ENCODE data around the gene TMEM154.

Gene TMEM154

DNA sequence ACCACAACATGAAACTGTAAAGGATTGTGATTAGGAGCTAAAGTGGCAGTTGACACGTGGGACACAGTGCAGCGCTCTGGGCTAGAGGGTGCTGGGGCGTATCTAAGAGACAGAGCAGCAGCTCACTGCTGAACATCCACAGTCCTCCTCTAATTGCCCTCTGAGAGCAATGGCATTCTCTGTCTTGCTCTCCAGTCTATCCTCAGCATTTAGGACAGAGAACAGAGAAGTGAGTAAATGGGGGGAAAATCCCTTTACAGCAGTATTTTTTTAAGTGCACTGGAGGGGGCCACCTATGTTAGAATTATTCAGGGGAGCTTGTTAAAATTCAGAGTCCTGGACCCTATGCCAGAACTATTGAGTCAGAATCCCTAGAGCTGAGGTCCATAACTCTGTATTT lies 4.2 kb upstream of the TMEM154 start:
- TF ChIP-seq, protein P1, sequence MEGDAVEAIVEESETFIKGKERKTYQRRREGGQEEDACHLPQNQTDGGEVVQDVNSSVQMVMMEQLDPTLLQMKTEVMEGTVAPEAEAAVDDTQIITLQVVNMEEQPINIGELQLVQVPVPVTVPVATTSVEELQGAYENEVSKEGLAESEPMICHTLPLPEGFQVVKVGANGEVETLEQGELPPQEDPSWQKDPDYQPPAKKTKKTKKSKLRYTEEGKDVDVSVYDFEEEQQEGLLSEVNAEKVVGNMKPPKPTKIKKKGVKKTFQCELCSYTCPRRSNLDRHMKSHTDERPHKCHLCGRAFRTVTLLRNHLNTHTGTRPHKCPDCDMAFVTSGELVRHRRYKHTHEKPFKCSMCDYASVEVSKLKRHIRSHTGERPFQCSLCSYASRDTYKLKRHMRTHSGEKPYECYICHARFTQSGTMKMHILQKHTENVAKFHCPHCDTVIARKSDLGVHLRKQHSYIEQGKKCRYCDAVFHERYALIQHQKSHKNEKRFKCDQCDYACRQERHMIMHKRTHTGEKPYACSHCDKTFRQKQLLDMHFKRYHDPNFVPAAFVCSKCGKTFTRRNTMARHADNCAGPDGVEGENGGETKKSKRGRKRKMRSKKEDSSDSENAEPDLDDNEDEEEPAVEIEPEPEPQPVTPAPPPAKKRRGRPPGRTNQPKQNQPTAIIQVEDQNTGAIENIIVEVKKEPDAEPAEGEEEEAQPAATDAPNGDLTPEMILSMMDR (IDR thresholded peaks at IDR 0.05) = no peak

DNA sequence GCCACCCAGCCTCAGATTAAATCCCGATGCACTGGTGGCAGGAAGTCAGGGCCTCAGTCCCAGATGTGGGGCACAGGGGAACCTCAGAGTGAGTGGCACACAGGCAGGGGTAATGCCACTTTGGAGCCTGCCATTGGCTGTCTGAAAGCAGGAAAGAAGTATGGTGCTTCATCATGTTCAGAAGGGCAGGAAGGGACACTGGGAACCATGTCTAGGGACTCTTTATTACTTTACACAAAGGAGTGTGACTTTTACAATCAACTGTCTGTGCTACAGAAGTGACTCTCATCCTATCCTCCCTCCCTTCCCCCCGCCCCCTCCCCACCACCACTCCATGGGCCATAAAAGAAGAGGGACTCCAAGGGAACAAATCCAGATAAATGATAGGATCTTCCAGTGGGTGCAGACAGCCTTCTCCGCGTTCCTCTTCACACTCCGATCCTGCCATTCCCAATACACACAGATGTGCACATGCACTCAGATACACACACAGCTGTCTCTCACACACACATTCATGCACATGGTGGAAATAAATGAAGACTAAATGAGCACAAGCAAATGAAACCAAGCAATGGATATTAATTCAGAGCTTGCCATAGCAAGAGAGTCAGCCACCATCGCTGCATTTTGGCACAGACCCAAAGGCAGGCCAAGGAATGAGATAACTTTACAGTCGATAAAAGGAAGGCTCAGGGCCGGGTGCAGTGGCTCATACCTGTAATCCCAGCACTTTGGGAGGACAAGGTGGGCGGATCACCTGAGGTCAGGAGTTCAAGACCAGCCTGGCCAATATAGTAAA lies 2.5 kb upstream of the TMEM154 start:
- TF ChIP-seq, protein P1 (IDR thresholded peaks at IDR 0.05) = no peak

DNA sequence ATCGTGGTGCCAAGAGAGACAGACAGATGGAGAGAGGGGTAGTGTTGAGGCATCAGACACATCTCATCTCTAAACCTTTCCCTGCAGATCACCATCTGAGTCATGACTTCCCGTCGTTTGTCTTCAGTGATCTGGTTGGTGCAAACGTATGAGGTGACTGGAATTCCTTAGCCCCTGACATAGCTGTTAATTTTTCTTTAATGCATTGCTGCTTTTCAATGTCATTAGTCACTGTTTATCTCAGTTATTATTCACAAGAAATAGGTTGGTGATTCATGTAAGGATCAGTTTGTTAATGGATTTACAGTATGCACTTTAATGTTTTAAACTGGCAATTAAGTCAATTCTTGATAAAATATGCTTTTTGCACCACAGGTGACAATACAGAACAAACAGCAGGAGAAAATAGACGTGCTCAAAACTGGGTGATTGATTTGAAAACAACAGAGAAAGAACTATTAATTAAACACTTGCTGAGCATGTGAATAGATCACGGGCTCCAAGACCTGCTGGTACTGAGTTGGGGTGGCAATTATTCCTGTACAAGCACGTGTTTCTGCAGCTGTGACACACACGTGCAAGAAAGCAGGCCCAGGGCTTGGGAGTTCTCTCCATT lies 1.3 kb upstream of the TMEM154 start:
- TF ChIP-seq, protein P1 (IDR thresholded peaks at IDR 0.05) = no peak

DNA sequence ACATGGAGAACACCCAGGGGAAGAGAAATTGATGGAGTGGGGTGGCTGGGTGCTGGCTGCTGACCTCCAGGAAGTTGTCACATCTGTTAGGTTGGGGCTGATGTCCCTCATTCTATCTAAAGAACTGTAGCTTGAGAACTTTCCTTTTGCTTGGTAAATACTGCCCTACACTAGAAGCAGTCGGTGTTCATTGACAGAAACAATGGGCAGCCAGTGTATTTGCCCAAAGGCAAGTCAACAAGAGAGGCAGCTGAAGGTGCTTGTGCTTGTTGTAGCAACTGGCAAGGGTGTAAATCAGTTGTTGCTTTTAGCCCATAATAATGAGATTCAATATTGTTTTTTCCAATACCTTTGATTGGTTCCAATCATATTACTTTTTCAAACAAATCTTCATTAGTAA lies 956 bp downstream of the TMEM154 start:
- TF ChIP-seq, protein P1 (IDR thresholded peaks at IDR 0.05) = no peak

DNA sequence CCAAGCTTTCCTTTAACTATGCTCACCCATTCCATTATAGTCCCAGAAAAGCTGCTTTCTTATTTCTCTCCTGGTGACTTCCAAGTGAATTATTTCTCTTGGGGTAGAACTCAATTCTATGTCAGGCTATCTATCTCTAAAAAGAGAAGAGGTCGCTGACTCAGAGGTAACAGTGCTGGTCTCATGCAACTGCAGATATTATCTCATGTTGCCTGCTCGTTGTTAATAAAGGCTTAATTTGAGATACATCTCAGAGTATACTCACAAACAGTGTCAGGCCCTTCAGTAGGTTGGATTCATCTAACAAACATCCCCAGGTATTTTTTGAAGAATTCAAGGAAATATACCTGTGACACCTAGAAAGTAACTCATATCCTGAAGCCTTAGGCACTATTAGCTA lies 2.7 kb downstream of the TMEM154 start:
- TF ChIP-seq, protein P1 (IDR thresholded peaks at IDR 0.05) = no peak

DNA sequence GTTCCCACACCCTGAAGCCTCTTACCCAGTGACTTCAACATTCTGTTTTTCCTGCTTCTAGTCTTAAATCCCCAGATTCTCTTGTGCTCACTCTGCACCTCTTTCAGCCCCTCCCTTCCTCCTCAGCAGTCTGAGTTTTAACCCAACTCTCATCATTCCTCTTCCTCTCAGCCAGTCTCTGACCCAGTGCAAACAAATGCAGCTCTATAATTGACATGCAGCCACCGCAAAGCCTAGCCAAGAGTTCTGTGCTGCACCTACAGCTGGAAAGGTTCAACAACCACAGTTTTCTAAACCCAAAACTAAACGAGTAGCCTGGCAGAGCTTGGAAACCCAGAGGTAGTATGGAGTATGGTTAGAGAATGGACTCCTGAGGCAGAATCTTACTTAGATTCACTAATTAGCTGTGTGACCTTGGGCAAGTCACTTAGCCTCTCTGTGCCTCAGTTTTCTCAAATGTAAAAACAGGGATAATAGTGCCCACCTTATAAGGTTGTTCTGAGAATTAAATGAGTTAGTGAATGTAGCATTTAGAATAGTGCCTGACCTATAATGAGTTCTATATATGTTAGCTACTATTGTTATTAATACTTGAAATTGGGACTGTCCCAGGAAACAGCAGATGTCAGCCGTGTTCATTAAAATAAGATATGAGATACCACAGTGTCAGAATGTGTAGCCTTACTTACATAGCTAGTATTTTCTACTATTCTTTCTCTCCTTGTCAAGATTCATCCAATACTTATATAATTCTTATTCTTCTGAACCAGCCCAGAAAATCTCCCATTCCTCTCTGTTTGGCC lies 3.5 kb downstream of the TMEM154 start:
- TF ChIP-seq, protein P1 (IDR thresholded peaks at IDR 0.05) = no peak

DNA sequence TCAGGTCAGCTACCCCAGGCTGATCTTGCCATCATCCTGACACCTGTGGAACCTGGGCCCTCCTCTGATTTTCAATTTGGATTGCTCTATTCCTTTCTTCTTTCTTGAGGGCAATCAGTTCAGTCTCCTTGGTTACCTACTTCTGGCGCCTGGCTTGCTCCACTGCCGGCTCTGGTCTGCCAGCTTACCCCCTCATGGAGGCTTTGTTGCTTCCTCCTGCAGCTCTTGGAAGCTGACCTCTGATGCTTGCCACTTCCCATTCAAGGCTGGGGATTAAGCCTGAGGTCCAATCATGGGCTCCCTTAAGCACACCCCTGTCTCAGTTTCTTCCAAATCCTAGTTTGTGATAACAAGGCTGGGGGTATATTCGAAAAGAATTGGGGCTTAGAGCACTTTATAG lies 5.4 kb downstream of the TMEM154 start:
- TF ChIP-seq, protein P1 (IDR thresholded peaks at IDR 0.05) = no peak
